ENCODE results near the gene ABCC3. TPM values are rescaled to one million over a fixed set of nuclear protein-coding genes. Genes with fewer than 3 reads are reported as not detected.

ABCC3 gene
- total RNA-seq, 8 experiments from 2014 or later = 0.27 to 21.6 (median 0.90) TPM; not detected in 1

GRCh38 chr17:50682441-50682840 is 47.8 kb downstream of the ABCC3 start:
- Histone ChIP-seq H3K27ac (no peak overlapping the region), H3K4me1 (replicated peaks in 1 of 2) (peaks cover 11 to 14% of the 10 kb centered on the region in 2 donors), H3K4me3 (no peak overlapping the region)
- no peak for ATAC-seq (replicated peaks in 6 of 8)
- in situ Hi-C loops (cut with MboI; ENCODE audit: low pct_unique_long_range_greater_than_20kb in 2 of 9, low sequenced_read_pairs in 9 of 9, unreplicated experiment in 9 of 9) = loop anchor here in 1 of 9 experiments (10.0 kb wide), 1 partner anchor 138 kb away; the partner anchor contains the start of gene SPATA20
- 57 to 100% (median 88%) methylated on average over 1 to 3 of the region's 3 CpGs; no CpG with 5 or more reads in 3 of the 10 experiments for WGBS, 10 experiments

GRCh38 chr17:50682938-50683337 is 48.3 kb downstream of the ABCC3 start:
- peaks cover 11 to 14% of the 10 kb centered on the region in 2 donors for H3K4me1 ChIP-seq (replicated peaks in 1 of 2)
- H3K4me3 ChIP-seq = no peak overlapping the region
- in situ Hi-C loops (cut with MboI; ENCODE audit: low pct_unique_long_range_greater_than_20kb in 2 of 9, low sequenced_read_pairs in 9 of 9, unreplicated experiment in 9 of 9) = loop anchor here in 1 of 9 experiments (10.0 kb wide), 1 partner anchor 138 kb away; the partner anchor contains the start of gene SPATA20
- WGBS, 10 experiments = 67 to 100% (median 83%) methylated on average over 1 to 3 of the region's 3 CpGs; no CpG with 5 or more reads in 2 of the 10 experiments
- no peak overlapping the region for H3K27ac ChIP-seq
- no peak for ATAC-seq (replicated peaks in 6 of 8)

- WGBS, 10 experiments = 65 to 100% (median 92%) methylated on average over 3 to 12 of the region's 28 CpGs; no CpG with 5 or more reads in 5 of the 10 experiments
- H3K4me3 ChIP-seq = no peak overlapping the region
- in situ Hi-C loops (cut with MboI; ENCODE audit: low pct_unique_long_range_greater_than_20kb in 2 of 9, low sequenced_read_pairs in 9 of 9, unreplicated experiment in 9 of 9) = loop anchor here in 1 of 9 experiments (10.0 kb wide), 1 partner anchor 139 kb away; the partner anchor contains the start of gene SPATA20
These were observed 49.0 kb downstream of the ABCC3 start for GRCh38 chr17:50683434-50684287.

GRCh38 chr17:50684288-50684611 is 49.6 kb downstream of the ABCC3 start:
- Histone ChIP-seq H3K27ac (no peak overlapping the region), H3K4me1 (replicated peaks in 1 of 2) (peaks cover 17 to 19% of the 10 kb centered on the region in 2 donors), H3K4me3 (no peak overlapping the region)
- 55 to 100% (median 84%) methylated on average over 1 to 4 of the region's 5 CpGs; no CpG with 5 or more reads in 4 of the 10 experiments for WGBS, 10 experiments
- in situ Hi-C loops (cut with MboI; ENCODE audit: low pct_unique_long_range_greater_than_20kb in 2 of 9, low sequenced_read_pairs in 9 of 9, unreplicated experiment in 9 of 9) = loop anchor here in 1 of 9 experiments (10.0 kb wide), 1 partner anchor 139 kb away; the partner anchor contains the start of gene SPATA20
- no peak for ATAC-seq (replicated peaks in 6 of 8)

More at GRCh38 chr17:50683434-50684287, 49.0 kb downstream of the ABCC3 start:
- H3K27ac ChIP-seq = no peak overlapping the region
- peaks cover 14% of the 10 kb centered on the region in 2 donors for H3K4me1 ChIP-seq (replicated peaks in 1 of 2)
- no peak for ATAC-seq (replicated peaks in 6 of 8)

GRCh38 chr17:50684612-50685333 is 50.1 kb downstream of the ABCC3 start:
- in situ Hi-C loops (cut with MboI; ENCODE audit: low pct_unique_long_range_greater_than_20kb in 2 of 9, low sequenced_read_pairs in 9 of 9, unreplicated experiment in 9 of 9) = loop anchor here in 1 of 9 experiments (10.0 kb wide), 1 partner anchor 140 kb away; the partner anchor contains the start of gene SPATA20
- H3K4me1 ChIP-seq (replicated peaks in 1 of 2) = peaks cover 22 to 25% of the 10 kb centered on the region in 2 donors
- 50 to 100% (median 87%) methylated on average over 2 to 7 of the region's 15 CpGs; no CpG with 5 or more reads in 5 of the 10 experiments for WGBS, 10 experiments
- H3K27ac ChIP-seq = no peak overlapping the region
- ATAC-seq (replicated peaks in 6 of 8) = no peak
- no peak overlapping the region for H3K4me3 ChIP-seq

- in situ Hi-C loops (cut with MboI; ENCODE audit: low pct_unique_long_range_greater_than_20kb in 2 of 9, low sequenced_read_pairs in 9 of 9, unreplicated experiment in 9 of 9) = loop anchor here in 1 of 9 experiments (10.0 kb wide), 1 partner anchor 140 kb away; the partner anchor contains the start of gene SPATA20
- WGBS, 10 experiments = 70 to 100% (median 85%) methylated on average over 1 of the region's 1 CpG; no CpG with 5 or more reads in 2 of the 10 experiments
- Histone ChIP-seq H3K27ac (no peak overlapping the region), H3K4me1 (replicated peaks in 1 of 2) (peaks cover 27 to 30% of the 10 kb centered on the region in 2 donors), H3K4me3 (no peak overlapping the region)
- no peak for ATAC-seq (replicated peaks in 6 of 8)
These were observed 50.6 kb downstream of the ABCC3 start for GRCh38 chr17:50685334-50685665.

- in situ Hi-C loops (cut with MboI; ENCODE audit: low pct_unique_long_range_greater_than_20kb in 2 of 9, low sequenced_read_pairs in 9 of 9, unreplicated experiment in 9 of 9) = loop anchor here in 1 of 9 experiments (10.0 kb wide), 1 partner anchor 141 kb away; the partner anchor contains the start of gene SPATA20
- no peak overlapping the region for H3K4me3 ChIP-seq
- peaks cover 33% of the 10 kb centered on the region in 2 donors for H3K4me1 ChIP-seq (replicated peaks in 1 of 2)
- WGBS, 10 experiments = 78 to 93% (median 91%) methylated on average over 5 to 14 of the region's 17 CpGs; no CpG with 5 or more reads in 3 of the 10 experiments
- no peak overlapping the region for H3K27ac ChIP-seq
- ATAC-seq (replicated peaks in 6 of 8) = no peak
These were observed 51.2 kb downstream of the ABCC3 start for GRCh38 chr17:50685691-50686493.

- peak in 4 of 8 experiments; percentile 9 to 93 (median 71) for ATAC-seq (replicated peaks in 6 of 8)
- no peak overlapping the region for H3K27ac ChIP-seq
- in situ Hi-C loops (cut with MboI; ENCODE audit: low pct_unique_long_range_greater_than_20kb in 2 of 9, low sequenced_read_pairs in 9 of 9, unreplicated experiment in 9 of 9) = loop anchor here in 1 of 9 experiments (10.0 kb wide), 1 partner anchor 142 kb away; the partner anchor contains the start of gene SPATA20
- no peak overlapping the region for H3K4me3 ChIP-seq
- WGBS, 10 experiments = 8 to 74% (median 47%) methylated on average over 1 to 6 of the region's 14 CpGs; no CpG with 5 or more reads in 3 of the 10 experiments
- H3K4me1 ChIP-seq (replicated peaks in 1 of 2) = peaks cover 33% of the 10 kb centered on the region in 2 donors
These were observed 52.0 kb downstream of the ABCC3 start for GRCh38 chr17:50686494-50687199.

- Histone ChIP-seq H3K4me1 (replicated peaks in 1 of 2) (peaks cover 35 to 40% of the 10 kb centered on the region in 2 donors), H3K4me3 (no peak overlapping the region), H3K27ac (no peak overlapping the region)
- in situ Hi-C loops (cut with MboI; ENCODE audit: low pct_unique_long_range_greater_than_20kb in 2 of 9, low sequenced_read_pairs in 9 of 9, unreplicated experiment in 9 of 9) = loop anchor here in 1 of 9 experiments (10.0 kb wide), 1 partner anchor 143 kb away; the partner anchor contains the start of gene SPATA20
- WGBS, 10 experiments = 90 to 100% (median 92%) methylated on average over 1 to 6 of the region's 16 CpGs; no CpG with 5 or more reads in 5 of the 10 experiments
- no peak for ATAC-seq (replicated peaks in 6 of 8)
These were observed 52.8 kb downstream of the ABCC3 start for GRCh38 chr17:50687200-50688066.

- in situ Hi-C loops (cut with MboI; ENCODE audit: low pct_unique_long_range_greater_than_20kb in 2 of 9, low sequenced_read_pairs in 9 of 9, unreplicated experiment in 9 of 9) = loop anchor here in 1 of 9 experiments (10.0 kb wide), 1 partner anchor 143 kb away; the partner anchor contains the start of gene SPATA20
- peaks cover 43 to 48% of the 10 kb centered on the region in 2 donors for H3K4me1 ChIP-seq (replicated peaks in 1 of 2)
- H3K4me3 ChIP-seq = no peak overlapping the region
- ATAC-seq (replicated peaks in 6 of 8) = no peak
- 89 to 100% (median 94%) methylated on average over 1 to 3 of the region's 3 CpGs; no CpG with 5 or more reads in 5 of the 10 experiments for WGBS, 10 experiments
- H3K27ac ChIP-seq = no peak overlapping the region
These were observed 53.6 kb downstream of the ABCC3 start for GRCh38 chr17:50688245-50688644.
